H1 (cell line): Measurements from ENCODE around the gene ZDHHC19. TPM values are rescaled to one million over a fixed set of nuclear protein-coding genes. Genes with fewer than 3 reads are reported as not detected.
"Not testable (repeated sequence)": the region's sequence is repeated elsewhere in the genome, so short reads cannot be mapped to it uniquely, and the experiment has no call there.

Source experiments
- CTCF ChIA-PET: fragments of 300-600 bp; sonication (Branson Sonifier 250); formaldehyde crosslinking; loops from one replicate; lab custom pipeline; 2021; ENCODE audit not compliant: partially characterized antibody; lab: Charles Lee
- POLR2A ChIA-PET: fragments of 300-600 bp; sonication (Branson Sonifier 250); formaldehyde crosslinking; loops from one replicate; lab custom pipeline; 2021; ENCODE audit warnings: inconsistent platforms; ENCODE audit not compliant: partially characterized antibody; lab: Charles Lee
- DNase-seq, 2 experiments: peaks; one replicate each; pipeline versions ENCODE4 v3.0.0 to v3.0.0-alpha.2; 2010 to 2022; ENCODE audit warnings: low spot score in 2 of 2, low read depth in 1 of 2, mixed read lengths in 1 of 2
- FAIRE-seq: peaks from 2 replicates; lab custom pipeline; 2011; peaks lifted over from hg19 to GRCh38; lab: Jason Lieb, UNC
- H2AFZ ChIP-seq: 2 replicates; pipeline ENCODE4 v1.8.1; 2012; ENCODE audit warnings: low read length, inconsistent platforms
- H2AK5ac ChIP-seq: 2 replicates; pipeline ENCODE4 v1.6.1; 2013; ENCODE audit warnings: low read depth, low read length
- H2BK120ac ChIP-seq: replicated peaks from 2 replicates; pipeline ENCODE3; 2013; ENCODE audit warnings: low read depth, low read length, inconsistent platforms
- H2BK12ac ChIP-seq: 2 replicates; pipeline ENCODE4 v1.6.1; 2013; ENCODE audit warnings: low read depth, low read length
- H2BK15ac ChIP-seq: 2 replicates; pipeline ENCODE4 v1.6.1; 2013; ENCODE audit warnings: low read length
- H2BK20ac ChIP-seq: 2 replicates; pipeline ENCODE4 v1.6.1; 2013; ENCODE audit warnings: low read length
- H2BK5ac ChIP-seq: 2 replicates; pipeline ENCODE4 v1.6.1; 2013; ENCODE audit warnings: low read depth, low read length
- H3K14ac ChIP-seq: 2 replicates; pipeline ENCODE4 v1.6.1; 2013; ENCODE audit warnings: inconsistent platforms; ENCODE audit not compliant: insufficient read length
- H3K18ac ChIP-seq: 2 replicates; pipeline ENCODE4 v1.6.1; 2013; ENCODE audit warnings: low read length; ENCODE audit errors: extremely low read depth
- H3K23ac ChIP-seq: 2 replicates; pipeline ENCODE4 v1.6.1; 2013; ENCODE audit warnings: inconsistent platforms; ENCODE audit not compliant: insufficient read length
- H3K23me2 ChIP-seq: 2 replicates; pipeline ENCODE4 v1.6.1; 2013; ENCODE audit warnings: low read depth, low read length
- H3K27ac ChIP-seq: 2 replicates; pipeline ENCODE4 v1.6.1; 2011; ENCODE audit warnings: low read depth, low read length, inconsistent platforms
- H3K27me3 ChIP-seq, 4 experiments: replicated peaks in 1 of 4; 1 replicate in 1 of 4; 2 replicates in 3 of 4; pipeline versions ENCODE4 v1.6.1 to v1.8.1; 2011 to 2013; ENCODE audit warnings: low read length in 3 of 4, mild to moderate bottlenecking in 3 of 4, inconsistent platforms in 2 of 4, mixed read lengths in 2 of 4, moderate library complexity in 1 of 4; ENCODE audit not compliant: control insufficient read depth in 3 of 4, insufficient read depth in 3 of 4; ENCODE audit errors: extremely low read depth in 1 of 4
- H3K36me3 ChIP-seq, 4 experiments: 2 replicates each; pipeline versions ENCODE4 v1.6.1 to v1.8.1; 2011 to 2013; ENCODE audit warnings: mild to moderate bottlenecking in 4 of 4, low read length in 3 of 4, moderate library complexity in 2 of 4, control low read depth in 1 of 4, inconsistent platforms in 1 of 4; ENCODE audit not compliant: insufficient read depth in 4 of 4, control insufficient read depth in 2 of 4
- H3K4ac ChIP-seq: replicated peaks from 2 replicates; pipeline ENCODE3; 2013; ENCODE audit warnings: low read length, low read depth, mixed read lengths, inconsistent platforms; ENCODE audit not compliant: insufficient read length
- H3K4me1 ChIP-seq, 4 experiments: replicated peaks in 1 of 4; 1 replicate in 1 of 4; 2 replicates in 3 of 4; pipeline versions ENCODE4 v1.6.1 to v1.8.1; 2011 to 2013; ENCODE audit warnings: low read length in 3 of 4, inconsistent platforms in 2 of 4, mixed read lengths in 1 of 4; ENCODE audit not compliant: insufficient read depth in 4 of 4, control insufficient read depth in 3 of 4
- H3K4me2 ChIP-seq, 2 experiments: 2 replicates each; pipeline versions ENCODE4 v1.6.1 to v1.8.1; 2011 to 2013; ENCODE audit warnings: low read depth in 2 of 2, low read length in 2 of 2, control low read depth in 1 of 2, inconsistent platforms in 1 of 2, mild to moderate bottlenecking in 1 of 2; ENCODE audit not compliant: insufficient read depth in 1 of 2
- H3K4me3 ChIP-seq, 4 experiments: fragments of 200-600, 300-600 bp in 1 of 4; sonication (generic), shearing (Covaris generic), sonication (Bioruptor Twin) in 1 of 4; 2 replicates each; pipeline versions ENCODE4 v1.5.1 to v1.8.1; 2011 to 2016; ENCODE audit warnings: low read length in 4 of 4, low read depth in 3 of 4, control low read depth in 2 of 4, inconsistent platforms in 2 of 4, mild to moderate bottlenecking in 2 of 4, mixed read lengths in 1 of 4, moderate library complexity in 1 of 4; ENCODE audit not compliant: insufficient read depth in 2 of 4; ENCODE audit errors: extremely low read depth in 1 of 4
- H3K56ac ChIP-seq: replicated peaks from 2 replicates; pipeline ENCODE3; 2013; ENCODE audit warnings: low read depth, mild to moderate bottlenecking, mixed read lengths, low read length, inconsistent platforms; ENCODE audit not compliant: insufficient read length
- H3K79me1 ChIP-seq: 2 replicates; pipeline ENCODE4 v1.6.1; 2013; ENCODE audit warnings: low read depth, low read length, control low read depth
- H3K79me2 ChIP-seq, 2 experiments: 2 replicates each; pipeline versions ENCODE4 v1.6.1 to v1.8.1; 2012 to 2013; ENCODE audit warnings: low read length in 2 of 2, mild to moderate bottlenecking in 2 of 2, inconsistent platforms in 1 of 2; ENCODE audit not compliant: insufficient read depth in 2 of 2, control insufficient read depth in 1 of 2
- H3K9ac ChIP-seq, 4 experiments: replicated peaks in 1 of 4; 1 replicate in 1 of 4; 2 replicates in 3 of 4; pipeline versions ENCODE4 v1.6.1 to v1.8.1; 2011 to 2013; ENCODE audit warnings: low read depth in 3 of 4, low read length in 3 of 4, control low read depth in 2 of 4, mild to moderate bottlenecking in 2 of 4, moderate library complexity in 2 of 4, inconsistent platforms in 1 of 4; ENCODE audit errors: extremely low read depth in 1 of 4
- H3K9me3 ChIP-seq, 2 experiments: 2 replicates each; pipeline versions ENCODE4 v1.6.1 to v1.8.1; 2012 to 2013; ENCODE audit warnings: mild to moderate bottlenecking in 2 of 2, moderate library complexity in 2 of 2, control low read depth in 1 of 2, inconsistent platforms in 1 of 2, low read depth in 1 of 2, low read length in 1 of 2, mixed read lengths in 1 of 2; ENCODE audit not compliant: insufficient read depth in 2 of 2
- H4K20me1 ChIP-seq, 2 experiments: replicated peaks in 1 of 2; 2 replicates each; pipeline versions ENCODE3 to v1.8.1; 2011 to 2013; ENCODE audit warnings: inconsistent platforms in 2 of 2, low read length in 2 of 2, mild to moderate bottlenecking in 1 of 2; ENCODE audit not compliant: insufficient read depth in 2 of 2, control insufficient read depth in 1 of 2
- H4K5ac ChIP-seq: 2 replicates; pipeline ENCODE4 v1.6.1; 2013; ENCODE audit warnings: low read length, low read depth, mixed read lengths, inconsistent platforms; ENCODE audit not compliant: insufficient read length
- H4K8ac ChIP-seq: 2 replicates; pipeline ENCODE4 v1.8.0; 2013; ENCODE audit warnings: mild to moderate bottlenecking, moderate library complexity, low read length, inconsistent platforms; ENCODE audit not compliant: insufficient read depth; ENCODE audit errors: extremely low read depth
- H4K91ac ChIP-seq: replicated peaks from 2 replicates; pipeline ENCODE3; 2013; ENCODE audit warnings: low read length, mixed read lengths, inconsistent platforms; ENCODE audit not compliant: insufficient read length
- CREB1 ChIP-seq: IDR thresholded peaks from 2 replicates; pipeline ENCODE4 v1.6.1; 2012; ENCODE audit warnings: inconsistent platforms
- EGR1 ChIP-seq: IDR thresholded peaks from 2 replicates; pipeline ENCODE4 v1.6.1; 2011; ENCODE audit warnings: low read depth, low read length, borderline replicate concordance
- GABPA ChIP-seq: IDR thresholded peaks from 2 replicates; pipeline ENCODE4 v1.6.1; 2011; ENCODE audit warnings: mild to moderate bottlenecking, low read length, moderate library complexity, borderline replicate concordance; ENCODE audit not compliant: insufficient read depth
- KDM5A ChIP-seq: fragments of 200-600 bp; IDR thresholded peaks from 2 replicates; pipeline ENCODE4 v1.7.1; 2012; ENCODE audit warnings: mild to moderate bottlenecking, low read length, inconsistent platforms, mixed read lengths
- RXRA ChIP-seq: IDR thresholded peaks from 2 replicates; pipeline ENCODE4 v1.6.1; 2011; ENCODE audit warnings: low read depth, mild to moderate bottlenecking, low read length, moderate library complexity; ENCODE audit not compliant: insufficient read depth
- TCF12 ChIP-seq: IDR thresholded peaks from 2 replicates; pipeline ENCODE4 v1.6.1; 2011; ENCODE audit warnings: low read depth, mild to moderate bottlenecking, low read length
- WGBS, 2 experiments: shearing (Covaris generic) in 1 of 2; methylation state at CpG; one replicate each; pipeline versions ENCODE4 v1.1.6 to v1.1.7; 2013 to 2015; ENCODE audit warnings: low lambda C conversion rate in 2 of 2, mixed read lengths in 2 of 2, inconsistent platforms in 1 of 2, low coverage in 1 of 2, missing lambda C conversion rate in 1 of 2; ENCODE audit not compliant: insufficient replicate concordance in 2 of 2, insufficient coverage in 1 of 2, insufficient read length in 1 of 2; ENCODE audit errors: extremely low coverage in 1 of 2, missing lambda C conversion rate in 1 of 2; 5-methylcytosine and 5-hydroxymethylcytosine counted together
- polyA plus RNA-seq, 7 experiments: library from polyadenylated mRNA; depleted of rRNA in 3 of 7; stranded (reverse) in 5 of 7; unstranded in 2 of 7; fragments of >200 nt in 5 of 7; fragments of 200-250 nt in 2 of 7; gene quantifications; 1 replicate in 5 of 7; 2 replicates in 1 of 7; 4 replicates in 1 of 7; pipeline versions ENCODE4 v1.2.1 to v1.2.3, GENCODE V29; 2011 to 2013; ENCODE audit warnings: missing spikeins in 2 of 7, mixed read lengths in 2 of 7
- total RNA-seq: library from RNA; stranded (reverse); fragmentation: NEBNext Ultra II Directional; extraction: Animal tissue kit (Norgen Biotek cat#: 25700); gene quantifications from 2 replicates; pipeline ENCODE4 v1.2.1, GENCODE V29; 2021

The ZDHHC19 gene
- total and polyA plus RNA-seq, 2 of the 8 experiments (the other 6 are each of a cell fraction or from before 2014, with no cell fraction given): 2.5 to 4.1 TPM

DNA sequence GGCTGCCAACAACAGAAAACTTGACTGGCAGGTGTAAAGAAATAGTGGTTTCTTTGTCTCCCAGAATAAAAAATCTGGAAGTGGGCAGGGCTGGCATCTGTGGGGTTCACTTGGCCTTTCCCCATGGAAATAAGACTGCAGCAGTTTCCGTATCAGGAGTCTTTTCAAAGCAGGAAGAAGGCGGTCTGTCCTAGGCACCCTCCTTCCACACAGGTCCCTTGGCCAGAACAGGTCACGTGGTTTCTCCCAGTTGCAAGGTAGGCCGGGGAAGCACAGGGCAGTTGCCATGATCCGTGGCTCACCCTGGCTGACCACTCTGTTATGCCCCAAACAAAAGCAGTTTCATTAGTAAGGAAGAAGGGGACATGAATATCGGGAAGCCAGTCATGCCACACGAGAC, 45.4 kb downstream of the ZDHHC19 start (continued):
- TF ChIP-seq TCF12: no peak
- TF ChIP-seq GABPA: no peak
- TF ChIP-seq EGR1: no peak
- TF ChIP-seq CREB1: no peak
- no peak for TF ChIP-seq KDM5A
- no peak for TF ChIP-seq RXRA

DNA sequence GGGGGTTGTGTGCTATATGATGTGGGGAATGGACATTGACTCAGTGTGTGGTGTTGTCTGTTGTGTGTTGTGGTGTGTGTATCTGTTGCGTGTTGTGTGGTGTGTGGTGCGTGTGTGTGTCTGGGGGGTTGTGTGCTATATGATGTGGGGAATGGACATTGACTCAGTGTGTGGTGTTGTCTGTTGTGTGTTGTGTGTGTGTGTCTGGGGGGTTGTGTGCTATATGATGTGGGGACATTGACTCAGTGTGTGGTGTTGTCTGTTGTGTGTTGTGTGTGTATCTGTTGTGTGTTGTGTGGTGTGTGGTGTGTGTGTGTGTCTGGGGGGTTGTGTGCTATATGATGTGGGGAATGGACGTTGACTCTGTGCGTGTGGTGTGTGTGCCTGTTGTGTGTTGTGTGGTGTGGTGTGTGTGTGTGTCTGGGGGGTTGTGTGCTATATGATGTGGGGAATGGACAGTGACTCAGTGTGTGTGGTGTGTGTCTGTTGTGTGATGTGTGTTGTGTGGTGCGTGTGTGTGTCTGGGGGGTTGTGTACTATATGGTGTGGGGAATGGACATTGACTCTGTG, 46.1 kb downstream of the ZDHHC19 start:
- Histone ChIP-seq H2BK5ac (peak overlapping the region; percentile 18; the same call in 1 of the 2 replicates), H2BK15ac (peak overlapping the region; percentile 50; the same call in 1 of the 2 replicates), H4K8ac (0 out of 2 replicates have a peak overlapping the region, but pooled peaks have one; percentile 25), H2BK12ac (peak overlapping the region; percentile 75; the same call in 1 of the 2 replicates), H2AK5ac (peak overlapping the region; percentile 93; the same call in 1 of the 2 replicates), H3K23me2 (peaks cover 10% of the 10 kb centered on the region; the same call in 1 of the 2 replicates), H4K91ac (peak overlapping the region; percentile 34), H3K56ac (peak overlapping the region; percentile 98)
- H3K4me1 ChIP-seq, H3K18ac ChIP-seq, H3K4me2 ChIP-seq, H3K36me3 ChIP-seq, H3K14ac ChIP-seq, H2AFZ ChIP-seq, POLR2A ChIA-PET, H3K27ac ChIP-seq, H2BK20ac ChIP-seq, H3K27me3 ChIP-seq, FAIRE-seq, DNase-seq, H3K79me1 ChIP-seq, H3K79me2 ChIP-seq, H2BK120ac ChIP-seq, H3K4me3 ChIP-seq, H3K9ac ChIP-seq, H3K23ac ChIP-seq, H3K9me3 ChIP-seq, H4K5ac ChIP-seq, H4K20me1 ChIP-seq, H3K4ac ChIP-seq, CTCF ChIA-PET: not testable (repeated sequence)
- 77% methylated on average over 5 of the region's 5 CpGs; no CpG with 5 or more reads in 1 of the 2 experiments for WGBS, 2 experiments
